K562 (cell line): ENCODE results near the gene CELF6. TPM values are rescaled to one million over a fixed set of nuclear protein-coding genes. Genes with fewer than 3 reads are reported as not detected.
A peak's percentile ranks its signal among the peaks of the same experiment; 100 is the strongest.

ENCODE experiments used
- polyA plus RNA-seq, 8 experiments: library from polyadenylated mRNA; depleted of rRNA in 4 of 8; stranded (reverse) in 5 of 8; unstranded in 3 of 8; fragments of >200 nt; fragmentation: Nextera tagmentation in 2 of 8; fragmentation: Illumina TruSeq in 1 of 8; extraction: Ambion mirVana in 2 of 8; extraction: Trizol in 1 of 8; gene quantifications; 2 replicates each; pipeline versions ENCODE4 v1.2.1 to v1.2.3, GENCODE V29; 2011 to 2014; ENCODE audit warnings: inconsistent platforms in 1 of 8, missing spikeins in 1 of 8
- total RNA-seq, 7 experiments: library from RNA; depleted of rRNA in 6 of 7; stranded (reverse); fragments of >200 nt in 6 of 7; fragmentation: Illumina TruSeq in 2 of 7; extraction: Trizol in 2 of 7; gene quantifications; 2 replicates each; pipeline versions ENCODE4 v1.2.1 to v1.2.3, GENCODE V29; 2011 to 2021; ENCODE audit warnings: low replicate concordance in 1 of 7
- TF ChIP-seq, protein P1 (sequence below), 2 experiments: fragments of 450-650 bp in 1 of 2; sonication (generic) in 1 of 2; formaldehyde crosslinking in 1 of 2; IDR thresholded peaks; 2 replicates each; pipeline versions ENCODE4 v1.7.1 to v1.9.0; 2016 to 2022; ENCODE audit warnings: inconsistent platforms in 1 of 2, mild to moderate bottlenecking in 1 of 2, missing genetic modification reagents in 1 of 2

CELF6 gene
- total and polyA plus RNA-seq, 9 of the 15 experiments (the other 6 are each of a cell fraction or from before 2014, with no cell fraction given), result 0.01 to 0.11 TPM; not detected in 7

- TF ChIP-seq, protein P1, sequence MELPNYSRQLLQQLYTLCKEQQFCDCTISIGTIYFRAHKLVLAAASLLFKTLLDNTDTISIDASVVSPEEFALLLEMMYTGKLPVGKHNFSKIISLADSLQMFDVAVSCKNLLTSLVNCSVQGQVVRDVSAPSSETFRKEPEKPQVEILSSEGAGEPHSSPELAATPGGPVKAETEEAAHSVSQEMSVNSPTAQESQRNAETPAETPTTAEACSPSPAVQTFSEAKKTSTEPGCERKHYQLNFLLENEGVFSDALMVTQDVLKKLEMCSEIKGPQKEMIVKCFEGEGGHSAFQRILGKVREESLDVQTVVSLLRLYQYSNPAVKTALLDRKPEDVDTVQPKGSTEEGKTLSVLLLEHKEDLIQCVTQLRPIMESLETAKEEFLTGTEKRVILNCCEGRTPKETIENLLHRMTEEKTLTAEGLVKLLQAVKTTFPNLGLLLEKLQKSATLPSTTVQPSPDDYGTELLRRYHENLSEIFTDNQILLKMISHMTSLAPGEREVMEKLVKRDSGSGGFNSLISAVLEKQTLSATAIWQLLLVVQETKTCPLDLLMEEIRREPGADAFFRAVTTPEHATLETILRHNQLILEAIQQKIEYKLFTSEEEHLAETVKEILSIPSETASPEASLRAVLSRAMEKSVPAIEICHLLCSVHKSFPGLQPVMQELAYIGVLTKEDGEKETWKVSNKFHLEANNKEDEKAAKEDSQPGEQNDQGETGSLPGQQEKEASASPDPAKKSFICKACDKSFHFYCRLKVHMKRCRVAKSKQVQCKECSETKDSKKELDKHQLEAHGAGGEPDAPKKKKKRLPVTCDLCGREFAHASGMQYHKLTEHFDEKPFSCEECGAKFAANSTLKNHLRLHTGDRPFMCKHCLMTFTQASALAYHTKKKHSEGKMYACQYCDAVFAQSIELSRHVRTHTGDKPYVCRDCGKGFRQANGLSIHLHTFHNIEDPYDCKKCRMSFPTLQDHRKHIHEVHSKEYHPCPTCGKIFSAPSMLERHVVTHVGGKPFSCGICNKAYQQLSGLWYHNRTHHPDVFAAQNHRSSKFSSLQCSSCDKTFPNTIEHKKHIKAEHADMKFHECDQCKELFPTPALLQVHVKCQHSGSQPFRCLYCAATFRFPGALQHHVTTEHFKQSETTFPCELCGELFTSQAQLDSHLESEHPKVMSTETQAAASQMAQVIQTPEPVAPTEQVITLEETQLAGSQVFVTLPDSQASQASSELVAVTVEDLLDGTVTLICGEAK (IDR thresholded peaks at IDR 0.05), result peak; percentile 19; the same call in 1 of the 2 replicates
- TF ChIP-seq, protein P1 (CRISPR knock-in tag; IDR thresholded peaks at IDR 0.05), result no peak
- TF ChIP-seq, all 486 proteins: peak for 2
Observed at GRCh38 chr15:72271895-72272212, 48.1 kb downstream of the CELF6 start (continued).
